ENCODE measurements around the gene OR4C15.

OR4C15 gene

DNA sequence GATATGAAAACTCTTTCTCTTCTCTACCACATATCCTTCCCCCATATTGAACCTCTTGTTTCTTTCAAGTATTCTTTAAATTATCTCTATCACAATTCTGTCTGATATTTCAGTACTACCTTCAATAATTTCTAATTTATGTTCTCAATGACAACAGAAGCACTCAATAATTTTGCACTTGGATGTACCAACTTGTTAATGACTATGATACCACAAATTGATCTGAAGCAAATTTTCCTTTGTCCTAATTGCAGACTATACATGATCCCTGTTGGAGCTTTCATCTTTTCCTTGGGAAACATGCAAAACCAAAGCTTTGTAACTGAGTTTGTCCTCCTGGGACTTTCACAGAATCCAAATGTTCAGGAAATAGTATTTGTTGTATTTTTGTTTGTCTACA lies at the start of gene OR4C15:
OR4C15 (plus strand) TSS at position 301 of the 400 bp plus-strand sequence; CDS start at position 301, 0 bp downstream.
- DNase-seq = no peak

DNA sequence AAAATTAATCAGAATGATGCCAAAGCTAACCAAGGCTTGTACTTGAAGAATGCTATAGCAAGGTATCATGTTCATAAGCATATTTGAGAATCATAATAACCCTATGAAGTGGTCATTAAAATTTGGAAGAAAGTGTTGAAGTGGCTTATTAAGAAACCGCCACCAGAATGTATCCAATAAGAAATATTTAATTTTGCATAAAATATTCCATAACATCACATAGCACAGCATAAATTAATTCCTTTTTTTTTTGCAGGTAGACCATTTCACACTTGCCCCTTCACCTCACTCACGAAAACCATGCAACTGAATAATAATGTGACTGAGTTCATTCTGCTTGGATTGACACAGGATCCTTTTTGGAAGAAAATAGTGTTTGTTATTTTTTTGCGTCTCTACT lies 17.6 kb downstream of the OR4C15 start, which contains the start of gene OR4C16:
OR4C16 (plus strand) TSS at position 301 of the 400 bp plus-strand sequence; CDS start at position 301, 0 bp downstream.
- no peak for DNase-seq

DNA sequence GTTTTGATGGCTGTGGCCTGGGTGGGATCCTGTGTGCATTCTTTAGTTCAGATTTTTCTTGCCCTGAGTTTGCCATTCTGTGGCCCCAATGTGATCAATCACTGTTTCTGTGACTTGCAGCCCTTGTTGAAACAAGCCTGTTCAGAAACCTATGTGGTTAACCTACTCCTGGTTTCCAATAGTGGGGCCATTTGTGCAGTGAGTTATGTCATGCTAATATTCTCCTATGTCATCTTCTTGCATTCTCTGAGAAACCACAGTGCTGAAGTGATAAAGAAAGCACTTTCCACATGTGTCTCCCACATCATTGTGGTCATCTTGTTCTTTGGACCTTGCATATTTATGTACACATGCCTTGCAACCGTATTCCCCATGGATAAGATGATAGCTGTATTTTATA lies 18.3 kb downstream of the OR4C15 start:
- no peak for DNase-seq

All from NCI-H1694 treated with DMSO at 0.1 percent for 48 hours (cell line).